K562 (cell line): ENCODE results near the gene PPCDC. TPM values are rescaled to one million over a fixed set of nuclear protein-coding genes. Genes with fewer than 3 reads are reported as not detected.
A peak's percentile ranks its signal among the peaks of the same experiment; 100 is the strongest.

Experiments
- ASH1L ChIP-seq: fragments of 450-650 bp; IDR thresholded peaks from 2 replicates; pipeline ENCODE4 v1.6.1; 2018; ENCODE audit warnings: borderline replicate concordance, mild to moderate bottlenecking, low read depth; ENCODE audit not compliant: partially characterized antibody
- DEAF1 ChIP-seq: fragments of 450-650 bp; formaldehyde crosslinking; IDR thresholded peaks from 2 replicates; pipeline ENCODE4 v1.4.0; 2020; ENCODE audit warnings: mild to moderate bottlenecking, moderate library complexity
- E2F4 ChIP-seq: sonication (generic); formaldehyde crosslinking; IDR thresholded peaks from 2 replicates; pipeline ENCODE4 v1.8.0; 2022; ENCODE audit warnings: mild to moderate bottlenecking, low read depth, missing genetic modification reagents
- ESRRA ChIP-seq: fragments of 450-650 bp; IDR thresholded peaks from 2 replicates; pipeline ENCODE4 v1.6.1; 2014; ENCODE audit warnings: low read depth, mild to moderate bottlenecking, moderate library complexity, borderline replicate concordance
- EWSR1 ChIP-seq: fragments of 450-650 bp; IDR thresholded peaks from 2 replicates; pipeline ENCODE4 v1.6.1; 2018; ENCODE audit warnings: borderline replicate concordance, mild to moderate bottlenecking, low read depth, moderate library complexity; ENCODE audit not compliant: partially characterized antibody
- FOS ChIP-seq: IDR thresholded peaks from 3 replicates; pipeline ENCODE4 v1.6.1; 2011; ENCODE audit not compliant: insufficient read length; ENCODE audit errors: extremely low read depth
- FOXJ2 ChIP-seq: fragments of 200-800 bp; sonication (Bioruptor generic); IDR thresholded peaks from 2 replicates; pipeline ENCODE4 v1.6.1; 2016; ENCODE audit warnings: missing genetic modification characterization, missing compliant biosample characterization
- GABPA ChIP-seq: fragments of 200-800 bp; sonication (Bioruptor generic); conservative IDR thresholded peaks from 2 replicates; pipeline ENCODE4 v1.6.1; 2016; ENCODE audit warnings: low read depth, missing genetic modification characterization, missing compliant biosample characterization
- HNRNPLL ChIP-seq: fragments of 200-400 bp; formaldehyde crosslinking; IDR thresholded peaks from 2 replicates; pipeline ENCODE4 v1.6.1; 2017; ENCODE audit warnings: low read length, low read depth, mild to moderate bottlenecking; ENCODE audit not compliant: poor library complexity, severe bottlenecking
- KAT2B ChIP-seq: IDR thresholded peaks from one replicate; pipeline ENCODE4 v1.6.1; 2012; ENCODE audit warnings: low read depth, mild to moderate bottlenecking, control low read depth, inconsistent platforms, low read length, moderate library complexity
- MYNN ChIP-seq, 2 experiments: sonication (generic); formaldehyde crosslinking in 1 of 2; IDR thresholded peaks; 2 replicates each; pipeline versions ENCODE4 v1.5.0 to v1.6.1; 2016 to 2020; ENCODE audit warnings: antibody characterized with exemption in 1 of 2, missing genetic modification reagents in 1 of 2
- NCOA2 ChIP-seq, 2 experiments: fragments of 450-650 bp; IDR thresholded peaks; 2 replicates each; pipeline ENCODE4 v1.6.1; 2018; ENCODE audit warnings: mild to moderate bottlenecking in 2 of 2, moderate library complexity in 1 of 2; ENCODE audit not compliant: partially characterized antibody in 2 of 2
- PHB ChIP-seq: fragments of 250-450 bp; sonication (Bioruptor Pico); IDR thresholded peaks from 2 replicates; pipeline ENCODE4 v1.5.0; 2021
- PHF21A ChIP-seq: fragments of 450-650 bp; IDR thresholded peaks from 2 replicates; pipeline ENCODE4 v1.6.1; 2017; ENCODE audit warnings: low read depth, borderline replicate concordance
- POLR2A ChIP-seq: fragments of 450-650 bp; conservative IDR thresholded peaks from 2 replicates; pipeline ENCODE4 v1.6.1; 2016
- PURB ChIP-seq: sonication (generic); formaldehyde crosslinking; IDR thresholded peaks from 2 replicates; pipeline ENCODE4 v1.9.0; 2021; ENCODE audit warnings: low read depth, mild to moderate bottlenecking, missing genetic modification reagents
- RBM34 ChIP-seq: fragments of 200-400 bp; formaldehyde crosslinking; IDR thresholded peaks from 2 replicates; pipeline ENCODE4 v1.6.1; 2018; ENCODE audit warnings: low read length, borderline replicate concordance; ENCODE audit not compliant: insufficient read depth
- SMARCB1 ChIP-seq: IDR thresholded peaks from 2 replicates; pipeline ENCODE4 v1.6.1; 2011; ENCODE audit warnings: improper control_type of control experiment, low read depth; ENCODE audit not compliant: insufficient read length
- SNAPC5 ChIP-seq: fragments of 250-450 bp; sonication (Bioruptor Pico); IDR thresholded peaks from 2 replicates; pipeline ENCODE4 v1.8.0; 2021; ENCODE audit warnings: moderate library complexity, mild to moderate bottlenecking, inconsistent platforms
- SOX6 ChIP-seq: fragments of 450-650 bp; IDR thresholded peaks from 2 replicates; pipeline ENCODE4 v1.6.1; 2014; ENCODE audit warnings: mild to moderate bottlenecking
- SRSF3 ChIP-seq: fragments of 200-400 bp; formaldehyde crosslinking; IDR thresholded peaks from 2 replicates; pipeline ENCODE4 v1.6.1; 2016; ENCODE audit warnings: mild to moderate bottlenecking, low read length, moderate library complexity; ENCODE audit not compliant: insufficient read depth
- TEAD1 ChIP-seq, 2 experiments: fragments of 450-650 bp in 1 of 2; sonication (generic) in 1 of 2; formaldehyde crosslinking; IDR thresholded peaks; 2 replicates each; pipeline versions ENCODE4 v1.4.0 to v1.8.0; 2020 to 2022; ENCODE audit warnings: mild to moderate bottlenecking in 2 of 2, missing genetic modification reagents in 1 of 2
- THAP12 ChIP-seq: fragments of 250-450 bp; sonication (Bioruptor Pico); IDR thresholded peaks from 2 replicates; pipeline ENCODE4 v1.9.0; 2021; ENCODE audit warnings: mild to moderate bottlenecking, inconsistent platforms
- ZNF778 ChIP-seq: fragments of 450-650 bp; formaldehyde crosslinking; IDR thresholded peaks from 2 replicates; pipeline ENCODE4 v1.4.0; 2020; ENCODE audit warnings: mild to moderate bottlenecking, moderate library complexity
- polyA plus RNA-seq, 8 experiments: library from polyadenylated mRNA; depleted of rRNA in 4 of 8; stranded (reverse) in 5 of 8; unstranded in 3 of 8; fragments of >200 nt; fragmentation: Nextera tagmentation in 2 of 8; fragmentation: Illumina TruSeq in 1 of 8; extraction: Ambion mirVana in 2 of 8; extraction: Trizol in 1 of 8; gene quantifications; 2 replicates each; pipeline versions ENCODE4 v1.2.1 to v1.2.3, GENCODE V29; 2011 to 2014; ENCODE audit warnings: inconsistent platforms in 1 of 8, missing spikeins in 1 of 8
- total RNA-seq, 7 experiments: library from RNA; depleted of rRNA in 6 of 7; stranded (reverse); fragments of >200 nt in 6 of 7; fragmentation: Illumina TruSeq in 2 of 7; extraction: Trizol in 2 of 7; gene quantifications; 2 replicates each; pipeline versions ENCODE4 v1.2.1 to v1.2.3, GENCODE V29; 2011 to 2021; ENCODE audit warnings: low replicate concordance in 1 of 7

The PPCDC gene
- total and polyA plus RNA-seq, 9 of the 15 experiments (the other 6 are each of a cell fraction or from before 2014, with no cell fraction given) = 10.9 to 53.6 (median 16.7) TPM

GRCh38 chr15:75042730-75043508 lies 19.5 kb downstream of the PPCDC start (continued):
- TF ChIP-seq NCOA2 (IDR thresholded peaks at IDR 0.05; ENCODE audit: partially characterized antibody in 2 of 2) (no peak), GABPA (tag) (no peak; the same call in 1 of the 2 replicates), MYNN (IDR thresholded peaks at IDR 0.05) (peak; percentile 92), MYNN (CRISPR knock-in tag; IDR thresholded peaks at IDR 0.05) (no peak), SOX6 (peak; percentile 29; the same call in 1 of the 2 replicates), RBM34 (no peak), ASH1L (no peak), DEAF1 (no peak), TEAD1 (CRISPR knock-in tag; IDR thresholded peaks at IDR 0.05) (no peak), E2F4 (no peak), SRSF3 (no peak), PHB (CRISPR knock-in tag) (no peak), FOS (peak; percentile 41), PURB (CRISPR knock-in tag) (no peak), ZNF778 (CRISPR knock-in tag) (no peak), HNRNPLL (no peak), FOXJ2 (tag) (no peak), PHF21A (no peak), EWSR1 (no peak), THAP12 (CRISPR knock-in tag) (no peak), POLR2A (no peak), SNAPC5 (CRISPR knock-in tag) (no peak), KAT2B (no peak), SMARCB1 (no peak), ESRRA (no peak)
